Brain pericyte (primary cell): ENCODE measurements around the gene MED17.

Experiments
- DNase-seq: peaks from one replicate; pipeline ENCODE4 v3.0.0-alpha.2; 2012; ENCODE audit warnings: low read depth, low spot score

MED17 gene

GRCh38 chr11:93849751-93850593 is 65.9 kb downstream of the MED17 start:
- no peak for DNase-seq

GRCh38 chr11:93850594-93851018 is 66.5 kb downstream of the MED17 start, which contains the start of gene VSTM5:
Gene VSTM5, minus strand, starts transcription at chr11:93850618. Its CDS starts 116 bp downstream, at chr11:93850502.
- DNase-seq, result no peak

DNA sequence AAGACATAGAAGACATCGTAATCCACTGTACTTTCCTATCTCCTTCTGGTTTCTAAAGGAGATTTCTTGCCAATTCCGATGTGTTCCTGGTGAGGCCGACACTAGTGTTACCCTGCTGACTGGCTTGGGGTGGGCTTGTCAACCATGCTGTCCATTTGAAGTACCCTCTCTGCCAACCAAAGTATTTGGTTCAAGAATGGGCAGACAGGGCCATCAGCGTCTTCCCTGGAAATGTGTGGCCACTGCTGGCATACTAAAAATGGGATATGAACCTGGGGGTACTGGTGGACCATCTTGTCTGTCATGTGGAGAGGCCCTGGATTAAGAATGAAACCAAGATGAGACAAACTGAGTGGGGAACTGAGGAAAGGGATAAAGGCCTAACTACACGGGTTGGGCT is 68.2 kb downstream of the MED17 start:
- no peak for DNase-seq

GRCh38 chr11:93857413-93858120 is 73.5 kb downstream of the MED17 start:
- DNase-seq, result no peak

DNA sequence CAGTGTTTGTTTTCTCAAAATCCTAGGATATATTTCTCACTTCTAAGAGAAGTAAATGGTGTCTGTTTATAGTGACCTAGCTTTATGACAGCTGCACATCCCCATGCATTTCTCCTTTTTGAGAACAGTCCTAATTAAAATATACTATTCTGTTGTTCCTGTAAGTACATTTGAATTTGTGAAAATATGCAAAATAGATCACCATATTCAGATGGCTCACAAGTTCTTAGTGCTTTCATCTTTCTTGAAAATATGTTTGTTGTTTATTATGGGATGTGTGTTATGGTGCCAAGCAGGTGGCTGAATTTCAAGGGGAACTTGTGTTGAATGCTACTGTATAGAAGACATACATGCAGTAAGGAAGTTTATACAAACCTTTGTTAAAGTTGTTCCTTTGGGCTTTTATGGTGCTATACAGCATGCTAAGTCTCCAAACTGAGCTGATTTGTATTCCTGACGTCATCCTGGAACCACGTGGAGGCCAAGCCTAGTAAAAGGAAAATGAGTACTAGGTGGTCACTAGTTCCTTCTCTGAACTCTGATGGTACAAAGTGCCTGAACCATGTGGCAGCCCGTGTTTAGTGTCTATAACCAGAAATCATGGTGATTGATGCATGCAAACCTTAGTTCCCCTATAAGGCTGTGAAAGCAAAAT is 74.2 kb downstream of the MED17 start:
- no peak for DNase-seq

DNA sequence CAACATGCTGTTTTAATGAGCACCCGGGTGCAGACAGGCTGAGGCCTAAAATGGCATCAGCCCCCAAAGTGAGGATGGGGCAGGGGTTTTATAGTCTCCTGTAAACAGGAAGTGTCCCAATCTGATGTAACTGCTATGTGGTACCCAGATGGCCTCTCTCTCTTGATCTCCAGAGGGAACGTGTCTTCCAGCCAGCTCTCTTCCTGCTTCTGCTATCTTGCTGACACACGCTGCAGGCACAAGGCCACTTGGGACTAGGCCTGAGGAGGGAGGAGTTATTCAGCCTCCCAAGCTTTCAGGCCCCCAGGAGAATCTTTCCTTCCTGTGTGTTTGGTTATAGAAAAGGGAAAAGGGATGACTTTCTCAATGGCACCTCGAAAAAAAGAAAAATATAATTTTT is 77.7 kb downstream of the MED17 start:
- no peak for DNase-seq
